GM23338 (cell line): ENCODE measurements around the gene WDR91. TPM values are rescaled to one million over a fixed set of nuclear protein-coding genes. Genes with fewer than 3 reads are reported as not detected.

Source experiments
- ATAC-seq: fragments of 200-7000 bp; cut with Tn5 transposase; 3 replicates; pipeline ENCODE4 v1.9.1; 2020
- DNase-seq: peaks from one replicate; pipeline ENCODE4 v3.0.0-alpha.2; 2015; ENCODE audit warnings: low spot score
- H2AFZ ChIP-seq: fragments of 200-600 bp; sonication (generic); 2 replicates; pipeline ENCODE4 v1.8.0; 2016; ENCODE audit warnings: antibody characterized with exemption, mild to moderate bottlenecking, moderate library complexity
- H3F3A ChIP-seq: fragments of 200-600 bp; sonication (generic); replicated peaks from 2 replicates; pipeline ENCODE4 v1.8.0; 2017; ENCODE audit warnings: antibody characterized with exemption, mixed run types, low read depth
- H3K27ac ChIP-seq: fragments of 200-600 bp; sonication (generic); 2 replicates; pipeline ENCODE4 v1.6.1; 2016; ENCODE audit warnings: low read depth
- H3K27me3 ChIP-seq: fragments of 200-600 bp; sonication (generic); 2 replicates; pipeline ENCODE4 v1.8.0; 2016; ENCODE audit warnings: mild to moderate bottlenecking, mixed run types, moderate library complexity; ENCODE audit not compliant: insufficient read depth
- H3K36me3 ChIP-seq: fragments of 200-600 bp; sonication (generic); 2 replicates; pipeline ENCODE4 v1.8.0; 2016; ENCODE audit warnings: mild to moderate bottlenecking; ENCODE audit not compliant: insufficient read depth
- H3K4me1 ChIP-seq: fragments of 200-600 bp; sonication (generic); 2 replicates; pipeline ENCODE4 v1.8.0; 2016; ENCODE audit warnings: mild to moderate bottlenecking, moderate library complexity; ENCODE audit not compliant: insufficient read depth
- H3K4me2 ChIP-seq: fragments of 200-600 bp; sonication (generic); 2 replicates; pipeline ENCODE4 v1.7.1; 2017; ENCODE audit warnings: mixed run types
- H3K4me3 ChIP-seq: fragments of 200-600 bp; sonication (generic); 2 replicates; pipeline ENCODE4 v1.6.1; 2016; ENCODE audit warnings: mixed run types
- H3K79me2 ChIP-seq: fragments of 200-600 bp; sonication (generic); replicated peaks from 2 replicates; pipeline ENCODE4 v1.8.0; 2017; ENCODE audit warnings: mild to moderate bottlenecking; ENCODE audit not compliant: insufficient read depth
- H3K9me2 ChIP-seq: fragments of 200-600 bp; sonication (generic); 2 replicates; pipeline ENCODE4 v1.8.0; 2017; ENCODE audit not compliant: insufficient read depth
- H4K20me1 ChIP-seq: fragments of 200-600 bp; sonication (generic); replicated peaks from 2 replicates; pipeline ENCODE4 v1.8.0; 2017; ENCODE audit warnings: mild to moderate bottlenecking; ENCODE audit not compliant: insufficient read depth
- H3K27ac Mint-ChIP-seq: 2 replicates; pipeline ENCODE4 v1.8.0; 2020; ENCODE audit warnings: inconsistent platforms, mild to moderate bottlenecking, moderate library complexity, mixed read lengths
- H3K27me3 Mint-ChIP-seq: 3 replicates; pipeline ENCODE4 v1.8.0; 2022; ENCODE audit warnings: low read depth, mild to moderate bottlenecking, moderate library complexity, mixed read lengths, inconsistent platforms; ENCODE audit not compliant: insufficient read depth, poor library complexity
- H3K36me3 Mint-ChIP-seq: 3 replicates; pipeline ENCODE4 v1.8.0; 2021; ENCODE audit warnings: low read depth, mild to moderate bottlenecking, inconsistent platforms, moderate library complexity, mixed read lengths
- H3K4me1 Mint-ChIP-seq: 3 replicates; pipeline ENCODE4 v1.8.0; 2020; ENCODE audit warnings: mild to moderate bottlenecking, inconsistent platforms, mixed read lengths
- H3K4me3 Mint-ChIP-seq: 3 replicates; pipeline ENCODE4 v1.8.0; 2021; ENCODE audit warnings: moderate library complexity, mild to moderate bottlenecking, inconsistent platforms, mixed read lengths
- H3K9me3 Mint-ChIP-seq: 3 replicates; pipeline ENCODE4 v1.8.0; 2020; ENCODE audit warnings: moderate library complexity, mild to moderate bottlenecking, inconsistent platforms, mixed read lengths
- ETS1 ChIP-seq: IDR thresholded peaks from 2 replicates; pipeline ENCODE4 v1.6.1; 2016; ENCODE audit warnings: antibody characterized with exemption
- EZH2 ChIP-seq: fragments of 200-600 bp; sonication (generic); IDR thresholded peaks from one replicate; pipeline ENCODE4 v1.8.0; 2017; ENCODE audit warnings: antibody characterized with exemption, mild to moderate bottlenecking, low read depth; ENCODE audit not compliant: unreplicated experiment
- EZH2phosphoT487 ChIP-seq: fragments of 200-600 bp; sonication (generic); IDR thresholded peaks from one replicate; pipeline ENCODE4 v1.8.1; 2018; ENCODE audit warnings: antibody characterized with exemption; ENCODE audit not compliant: unreplicated experiment
- JUNB ChIP-seq: IDR thresholded peaks from one replicate; pipeline ENCODE4 v1.6.1; 2016; ENCODE audit warnings: antibody characterized with exemption; ENCODE audit not compliant: unreplicated experiment
- NANOG ChIP-seq: IDR thresholded peaks from 2 replicates; pipeline ENCODE4 v1.6.1; 2016; ENCODE audit warnings: antibody characterized with exemption, borderline replicate concordance
- POLR2AphosphoS5 ChIP-seq: IDR thresholded peaks from 2 replicates; pipeline ENCODE4 v1.6.1; 2016; ENCODE audit warnings: antibody characterized with exemption, low read depth
- STAT1 ChIP-seq: IDR thresholded peaks from one replicate; pipeline ENCODE4 v1.6.1; 2016; ENCODE audit warnings: antibody characterized with exemption; ENCODE audit not compliant: unreplicated experiment
- ZNF114 ChIP-seq: fragments of 250-450 bp; sonication (Bioruptor Pico); IDR thresholded peaks from 2 replicates; pipeline ENCODE4 v1.5.0; 2020; ENCODE audit warnings: mild to moderate bottlenecking, moderate library complexity
- ZNF331 ChIP-seq: fragments of 250-450 bp; sonication (Bioruptor Pico); IDR thresholded peaks from 2 replicates; pipeline ENCODE4 v1.5.0; 2020; ENCODE audit warnings: low read depth, mild to moderate bottlenecking, moderate library complexity
- polyA plus RNA-seq: library from polyadenylated mRNA; unstranded; fragments of >200 nt; fragmentation: Nextera tagmentation; extraction: Ambion mirVana; gene quantifications from 2 replicates; pipeline ENCODE4 v1.2.1, GENCODE V29; 2016
- total RNA-seq: library from RNA; depleted of rRNA; stranded (reverse); fragments of >200 nt; shearing (Covaris generic); gene quantifications from 2 replicates; pipeline ENCODE4 v1.2.3, GENCODE V29; 2014
- TF ChIP-seq, protein P1 (sequence below), 2 experiments: fragments of 200-600 bp in 1 of 2; sonication (generic) in 1 of 2; conservative IDR thresholded peaks; 2 replicates each; pipeline versions ENCODE4 v1.5.1 to v1.6.1; 2016 to 2017; ENCODE audit warnings: antibody characterized with exemption in 2 of 2, low read depth in 2 of 2, mild to moderate bottlenecking in 2 of 2, moderate library complexity in 1 of 2
- TF ChIP-seq, protein P2 (sequence below): fragments of 250-450 bp; sonication (Bioruptor Pico); IDR thresholded peaks from 2 replicates; pipeline ENCODE4 v1.5.0; 2020; ENCODE audit warnings: mild to moderate bottlenecking, moderate library complexity
- TF ChIP-seq, protein P3 (sequence below): IDR thresholded peaks from one replicate; pipeline ENCODE4 v1.6.1; 2018; ENCODE audit warnings: antibody characterized with exemption; ENCODE audit not compliant: unreplicated experiment

The WDR91 gene
- total and polyA plus RNA-seq, 2 experiments from 2014 or later: 5.8 to 32.6 TPM

DNA sequence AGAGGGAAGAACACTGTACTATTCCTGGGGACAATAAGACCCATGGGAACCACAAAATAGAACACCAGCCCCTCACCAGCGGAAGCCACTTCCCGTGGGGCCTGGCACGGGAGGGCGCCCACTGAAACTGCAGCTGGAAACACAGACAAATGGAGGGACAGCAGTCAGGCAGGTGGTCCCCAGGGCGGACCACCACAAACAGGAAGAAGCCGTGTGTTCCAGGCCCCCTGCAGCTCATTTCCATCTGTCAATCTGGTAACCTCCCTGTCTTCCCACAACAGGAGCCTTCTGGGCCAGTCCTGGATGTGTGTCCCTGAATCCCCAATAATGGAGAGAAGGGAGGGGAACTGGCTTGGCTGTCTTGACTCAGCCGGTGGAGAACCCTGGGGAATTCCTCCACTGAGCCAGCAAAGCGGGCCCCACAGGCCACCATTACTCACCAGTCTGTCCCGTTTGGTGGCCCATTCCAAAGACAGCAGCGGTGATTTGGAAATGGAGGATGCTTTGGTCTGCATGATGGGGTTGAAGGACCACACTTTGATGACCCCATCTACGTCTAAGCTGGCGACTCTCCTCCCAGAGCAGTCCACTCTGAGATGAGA, 16.7 kb downstream of the WDR91 start:
- peaks cover 7% of the 10 kb centered on the region; the same call in 1 of the 2 replicates for H3K36me3 ChIP-seq
- H3F3A ChIP-seq: no peaks in the 10 kb centered on the region
- no peak overlapping the region for H3K27ac Mint-ChIP-seq
- H3K36me3 Mint-ChIP-seq: peaks cover 15% of the 10 kb centered on the region; the same call in 2 of the 3 replicates
- no peak overlapping the region for H2AFZ ChIP-seq
- DNase-seq (no peak), ATAC-seq (no peak)
- no peaks in the 10 kb centered on the region for H3K9me3 Mint-ChIP-seq
- peaks cover 5% of the 10 kb centered on the region for H3K4me1 Mint-ChIP-seq
- no peak overlapping the region for H3K4me3 Mint-ChIP-seq
- H3K27me3 ChIP-seq: no peaks in the 10 kb centered on the region
- H3K27ac ChIP-seq: no peak overlapping the region
- peaks cover 6% of the 10 kb centered on the region; the same call in 1 of the 2 replicates for H3K4me1 ChIP-seq
- no peaks in the 10 kb centered on the region for H3K9me2 ChIP-seq
- H4K20me1 ChIP-seq: no peaks in the 10 kb centered on the region; the same call in 1 of the 2 replicates
- peaks cover 5% of the 10 kb centered on the region for H3K27me3 Mint-ChIP-seq
- H3K79me2 ChIP-seq: no peaks in the 10 kb centered on the region
- no peak overlapping the region for H3K4me3 ChIP-seq
- TF ChIP-seq, protein P1, sequence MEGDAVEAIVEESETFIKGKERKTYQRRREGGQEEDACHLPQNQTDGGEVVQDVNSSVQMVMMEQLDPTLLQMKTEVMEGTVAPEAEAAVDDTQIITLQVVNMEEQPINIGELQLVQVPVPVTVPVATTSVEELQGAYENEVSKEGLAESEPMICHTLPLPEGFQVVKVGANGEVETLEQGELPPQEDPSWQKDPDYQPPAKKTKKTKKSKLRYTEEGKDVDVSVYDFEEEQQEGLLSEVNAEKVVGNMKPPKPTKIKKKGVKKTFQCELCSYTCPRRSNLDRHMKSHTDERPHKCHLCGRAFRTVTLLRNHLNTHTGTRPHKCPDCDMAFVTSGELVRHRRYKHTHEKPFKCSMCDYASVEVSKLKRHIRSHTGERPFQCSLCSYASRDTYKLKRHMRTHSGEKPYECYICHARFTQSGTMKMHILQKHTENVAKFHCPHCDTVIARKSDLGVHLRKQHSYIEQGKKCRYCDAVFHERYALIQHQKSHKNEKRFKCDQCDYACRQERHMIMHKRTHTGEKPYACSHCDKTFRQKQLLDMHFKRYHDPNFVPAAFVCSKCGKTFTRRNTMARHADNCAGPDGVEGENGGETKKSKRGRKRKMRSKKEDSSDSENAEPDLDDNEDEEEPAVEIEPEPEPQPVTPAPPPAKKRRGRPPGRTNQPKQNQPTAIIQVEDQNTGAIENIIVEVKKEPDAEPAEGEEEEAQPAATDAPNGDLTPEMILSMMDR (conservative IDR thresholded peaks at IDR 0.05; ENCODE audit: low read depth in 2 of 2): no peak
- TF ChIP-seq STAT1: no peak
- TF ChIP-seq EZH2: no peak
- TF ChIP-seq, protein P2, sequence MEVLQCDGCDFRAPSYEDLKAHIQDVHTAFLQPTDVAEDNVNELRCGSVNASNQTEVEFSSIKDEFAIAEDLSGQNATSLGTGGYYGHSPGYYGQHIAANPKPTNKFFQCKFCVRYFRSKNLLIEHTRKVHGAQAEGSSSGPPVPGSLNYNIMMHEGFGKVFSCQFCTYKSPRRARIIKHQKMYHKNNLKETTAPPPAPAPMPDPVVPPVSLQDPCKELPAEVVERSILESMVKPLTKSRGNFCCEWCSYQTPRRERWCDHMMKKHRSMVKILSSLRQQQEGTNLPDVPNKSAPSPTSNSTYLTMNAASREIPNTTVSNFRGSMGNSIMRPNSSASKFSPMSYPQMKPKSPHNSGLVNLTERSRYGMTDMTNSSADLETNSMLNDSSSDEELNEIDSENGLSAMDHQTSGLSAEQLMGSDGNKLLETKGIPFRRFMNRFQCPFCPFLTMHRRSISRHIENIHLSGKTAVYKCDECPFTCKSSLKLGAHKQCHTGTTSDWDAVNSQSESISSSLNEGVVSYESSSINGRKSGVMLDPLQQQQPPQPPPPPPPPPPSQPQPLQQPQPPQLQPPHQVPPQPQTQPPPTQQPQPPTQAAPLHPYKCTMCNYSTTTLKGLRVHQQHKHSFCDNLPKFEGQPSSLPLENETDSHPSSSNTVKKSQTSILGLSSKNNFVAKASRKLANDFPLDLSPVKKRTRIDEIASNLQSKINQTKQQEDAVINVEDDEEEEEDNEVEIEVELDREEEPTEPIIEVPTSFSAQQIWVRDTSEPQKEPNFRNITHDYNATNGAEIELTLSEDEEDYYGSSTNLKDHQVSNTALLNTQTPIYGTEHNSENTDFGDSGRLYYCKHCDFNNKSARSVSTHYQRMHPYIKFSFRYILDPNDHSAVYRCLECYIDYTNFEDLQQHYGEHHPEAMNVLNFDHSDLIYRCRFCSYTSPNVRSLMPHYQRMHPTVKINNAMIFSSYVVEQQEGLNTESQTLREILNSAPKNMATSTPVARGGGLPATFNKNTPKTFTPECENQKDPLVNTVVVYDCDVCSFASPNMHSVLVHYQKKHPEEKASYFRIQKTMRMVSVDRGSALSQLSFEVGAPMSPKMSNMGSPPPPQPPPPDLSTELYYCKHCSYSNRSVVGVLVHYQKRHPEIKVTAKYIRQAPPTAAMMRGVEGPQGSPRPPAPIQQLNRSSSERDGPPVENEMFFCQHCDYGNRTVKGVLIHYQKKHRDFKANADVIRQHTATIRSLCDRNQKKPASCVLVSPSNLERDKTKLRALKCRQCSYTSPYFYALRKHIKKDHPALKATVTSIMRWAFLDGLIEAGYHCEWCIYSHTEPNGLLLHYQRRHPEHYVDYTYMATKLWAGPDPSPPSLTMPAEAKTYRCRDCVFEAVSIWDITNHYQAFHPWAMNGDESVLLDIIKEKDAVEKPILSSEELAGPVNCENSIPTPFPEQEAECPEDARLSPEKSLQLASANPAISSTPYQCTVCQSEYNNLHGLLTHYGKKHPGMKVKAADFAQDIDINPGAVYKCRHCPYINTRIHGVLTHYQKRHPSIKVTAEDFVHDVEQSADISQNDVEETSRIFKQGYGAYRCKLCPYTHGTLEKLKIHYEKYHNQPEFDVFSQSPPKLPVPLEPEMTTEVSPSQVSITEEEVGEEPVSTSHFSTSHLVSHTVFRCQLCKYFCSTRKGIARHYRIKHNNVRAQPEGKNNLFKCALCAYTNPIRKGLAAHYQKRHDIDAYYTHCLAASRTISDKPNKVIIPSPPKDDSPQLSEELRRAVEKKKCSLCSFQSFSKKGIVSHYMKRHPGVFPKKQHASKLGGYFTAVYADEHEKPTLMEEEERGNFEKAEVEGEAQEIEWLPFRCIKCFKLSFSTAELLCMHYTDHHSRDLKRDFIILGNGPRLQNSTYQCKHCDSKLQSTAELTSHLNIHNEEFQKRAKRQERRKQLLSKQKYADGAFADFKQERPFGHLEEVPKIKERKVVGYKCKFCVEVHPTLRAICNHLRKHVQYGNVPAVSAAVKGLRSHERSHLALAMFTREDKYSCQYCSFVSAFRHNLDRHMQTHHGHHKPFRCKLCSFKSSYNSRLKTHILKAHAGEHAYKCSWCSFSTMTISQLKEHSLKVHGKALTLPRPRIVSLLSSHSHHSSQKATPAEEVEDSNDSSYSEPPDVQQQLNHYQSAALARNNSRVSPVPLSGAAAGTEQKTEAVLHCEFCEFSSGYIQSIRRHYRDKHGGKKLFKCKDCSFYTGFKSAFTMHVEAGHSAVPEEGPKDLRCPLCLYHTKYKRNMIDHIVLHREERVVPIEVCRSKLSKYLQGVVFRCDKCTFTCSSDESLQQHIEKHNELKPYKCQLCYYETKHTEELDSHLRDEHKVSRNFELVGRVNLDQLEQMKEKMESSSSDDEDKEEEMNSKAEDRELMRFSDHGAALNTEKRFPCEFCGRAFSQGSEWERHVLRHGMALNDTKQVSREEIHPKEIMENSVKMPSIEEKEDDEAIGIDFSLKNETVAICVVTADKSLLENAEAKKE (CRISPR knock-in tag): no peak
- TF ChIP-seq EZH2phosphoT487: no peak
- TF ChIP-seq, protein P3, sequence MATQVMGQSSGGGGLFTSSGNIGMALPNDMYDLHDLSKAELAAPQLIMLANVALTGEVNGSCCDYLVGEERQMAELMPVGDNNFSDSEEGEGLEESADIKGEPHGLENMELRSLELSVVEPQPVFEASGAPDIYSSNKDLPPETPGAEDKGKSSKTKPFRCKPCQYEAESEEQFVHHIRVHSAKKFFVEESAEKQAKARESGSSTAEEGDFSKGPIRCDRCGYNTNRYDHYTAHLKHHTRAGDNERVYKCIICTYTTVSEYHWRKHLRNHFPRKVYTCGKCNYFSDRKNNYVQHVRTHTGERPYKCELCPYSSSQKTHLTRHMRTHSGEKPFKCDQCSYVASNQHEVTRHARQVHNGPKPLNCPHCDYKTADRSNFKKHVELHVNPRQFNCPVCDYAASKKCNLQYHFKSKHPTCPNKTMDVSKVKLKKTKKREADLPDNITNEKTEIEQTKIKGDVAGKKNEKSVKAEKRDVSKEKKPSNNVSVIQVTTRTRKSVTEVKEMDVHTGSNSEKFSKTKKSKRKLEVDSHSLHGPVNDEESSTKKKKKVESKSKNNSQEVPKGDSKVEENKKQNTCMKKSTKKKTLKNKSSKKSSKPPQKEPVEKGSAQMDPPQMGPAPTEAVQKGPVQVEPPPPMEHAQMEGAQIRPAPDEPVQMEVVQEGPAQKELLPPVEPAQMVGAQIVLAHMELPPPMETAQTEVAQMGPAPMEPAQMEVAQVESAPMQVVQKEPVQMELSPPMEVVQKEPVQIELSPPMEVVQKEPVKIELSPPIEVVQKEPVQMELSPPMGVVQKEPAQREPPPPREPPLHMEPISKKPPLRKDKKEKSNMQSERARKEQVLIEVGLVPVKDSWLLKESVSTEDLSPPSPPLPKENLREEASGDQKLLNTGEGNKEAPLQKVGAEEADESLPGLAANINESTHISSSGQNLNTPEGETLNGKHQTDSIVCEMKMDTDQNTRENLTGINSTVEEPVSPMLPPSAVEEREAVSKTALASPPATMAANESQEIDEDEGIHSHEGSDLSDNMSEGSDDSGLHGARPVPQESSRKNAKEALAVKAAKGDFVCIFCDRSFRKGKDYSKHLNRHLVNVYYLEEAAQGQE: no peak
- no peak for TF ChIP-seq POLR2AphosphoS5
- no peak for TF ChIP-seq NANOG
- TF ChIP-seq JUNB: no peak
- TF ChIP-seq ETS1: no peak
- TF ChIP-seq ZNF114 (CRISPR knock-in tag): no peak
- no peak for TF ChIP-seq ZNF331
- no peak overlapping the region for H3K4me2 ChIP-seq
